ENCODE measurements around the gene KCTD14.
"Not testable (repeated sequence)": the region's sequence is repeated elsewhere in the genome, so short reads cannot be mapped to it uniquely, and the experiment has no call there.

Gene KCTD14

DNA sequence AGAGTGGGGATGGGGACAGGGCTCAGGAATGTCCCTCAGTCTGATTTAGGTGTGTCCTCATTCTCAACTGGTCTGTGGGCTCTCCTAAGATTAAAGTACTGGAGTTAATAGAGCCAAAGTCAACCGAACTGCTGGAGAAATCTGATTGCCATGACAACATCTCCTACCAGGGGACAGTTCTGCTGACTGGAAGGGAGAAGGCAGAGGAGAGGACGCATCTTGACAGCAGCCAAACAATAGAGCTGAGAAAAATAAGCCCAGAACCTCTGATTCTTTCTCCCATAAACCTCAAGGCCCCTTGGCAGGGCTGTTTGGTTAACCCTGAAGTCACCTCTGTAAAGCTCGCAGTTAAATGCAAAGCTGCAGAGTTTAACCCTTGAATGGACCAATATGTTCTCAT is 2.8 kb downstream of the KCTD14 start:
- no peak for DNase-seq

DNA sequence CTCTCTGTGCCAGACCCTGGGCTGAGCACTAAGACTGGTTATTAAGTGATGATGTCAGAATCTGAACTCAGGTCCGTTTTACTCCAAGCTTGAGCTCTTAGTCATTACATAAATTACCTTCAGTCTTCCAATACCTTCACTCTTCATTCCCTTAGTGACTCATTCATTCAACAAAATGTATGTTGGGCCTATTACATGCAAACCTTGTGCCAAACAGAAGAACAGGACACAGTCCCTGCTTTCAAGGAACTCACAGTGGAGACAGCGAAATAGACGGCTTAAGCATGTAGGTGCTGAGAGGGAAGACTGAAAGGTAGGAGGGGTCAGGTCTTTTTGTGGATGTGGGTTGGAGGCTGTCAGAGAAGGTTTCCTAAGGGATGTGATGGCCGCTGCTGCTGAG is 3.3 kb downstream of the KCTD14 start:
- DNase-seq = no peak

DNA sequence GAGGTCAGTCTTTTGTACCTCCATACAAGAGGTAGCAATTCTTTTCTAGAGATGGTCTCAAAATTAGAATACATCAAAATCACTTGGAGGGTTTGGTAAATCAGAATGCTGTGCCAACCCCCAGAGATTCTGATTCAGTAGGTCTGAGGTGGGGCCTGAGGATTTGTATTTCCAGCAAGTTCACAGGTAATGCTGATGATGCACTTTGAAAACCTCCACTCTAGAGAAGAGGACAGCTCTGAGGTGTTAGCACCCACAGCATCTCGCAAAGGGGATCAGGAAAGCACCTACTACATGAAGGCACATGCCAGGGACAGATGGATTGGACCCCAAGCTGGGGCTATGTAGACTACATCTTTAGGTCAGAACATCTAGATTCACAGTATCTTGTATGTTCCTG is 7.2 kb downstream of the KCTD14 start:
- DNase-seq = no peak

DNA sequence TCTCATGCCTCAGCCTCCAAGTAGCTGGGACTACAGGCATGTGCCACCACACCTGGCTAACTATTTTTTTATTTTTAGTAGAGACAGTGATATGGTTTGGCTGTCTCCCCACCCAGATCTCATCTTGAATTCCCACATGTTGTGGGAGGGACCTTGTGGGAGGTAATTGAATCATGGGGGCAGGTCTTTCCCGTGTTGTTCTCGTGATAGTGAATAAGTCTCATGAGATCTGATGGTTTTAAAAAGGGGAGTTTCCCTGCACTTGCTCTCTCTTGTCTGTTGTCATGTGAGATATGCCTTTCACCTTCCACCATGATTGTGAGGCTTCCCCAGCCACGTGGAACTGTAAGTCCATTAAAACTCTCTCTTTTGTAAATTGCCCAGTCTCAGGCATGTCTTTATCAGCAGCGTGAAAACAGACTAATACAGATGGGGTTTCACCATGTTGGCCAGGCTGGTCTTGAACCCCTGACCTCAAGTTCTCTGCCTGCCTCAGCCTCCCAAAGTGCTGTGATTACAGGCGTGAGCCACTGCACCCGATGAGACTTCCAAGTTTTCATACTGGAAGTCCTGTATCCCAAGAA is 8.0 kb downstream of the KCTD14 start:
- not testable (repeated sequence) for DNase-seq

DNA sequence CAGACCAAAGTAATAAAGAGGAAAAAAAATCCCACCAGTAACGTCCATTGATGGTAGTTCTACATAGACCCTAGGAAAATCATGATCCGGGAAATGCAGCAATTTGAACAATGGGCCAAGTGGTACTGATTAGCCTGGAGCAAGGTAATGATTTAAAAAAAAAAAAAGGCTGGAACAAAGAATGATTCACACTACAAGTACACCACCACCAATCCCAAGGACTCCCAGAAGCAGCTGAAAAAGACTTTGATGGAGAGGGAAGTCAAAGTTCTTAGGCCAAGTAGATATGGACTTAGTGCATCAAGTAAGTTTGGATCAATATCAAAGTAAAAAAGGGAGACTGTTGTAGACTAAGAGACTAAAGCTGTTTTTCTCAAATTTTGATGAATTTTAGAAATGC is 11.8 kb downstream of the KCTD14 start:
- DNase-seq = no peak

DNA sequence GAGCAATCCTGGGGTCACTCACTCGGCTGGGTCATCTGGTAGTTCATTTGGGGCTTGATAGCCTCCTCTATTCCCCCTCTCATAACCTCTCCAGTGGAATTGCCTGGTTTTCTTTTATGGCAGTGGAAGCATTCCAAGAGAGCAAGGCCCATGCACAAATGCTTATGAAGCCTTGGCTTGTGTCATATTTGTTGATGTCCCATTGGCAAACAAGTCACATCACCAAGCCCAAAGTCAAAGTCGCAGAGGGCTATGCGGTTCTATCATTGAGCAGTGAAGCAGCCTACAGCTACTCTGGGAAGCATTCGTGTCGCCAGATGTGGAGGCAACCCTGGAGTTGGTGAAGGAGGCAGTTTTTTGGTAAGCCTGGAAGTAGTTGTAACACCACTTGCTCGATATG is 12.3 kb downstream of the KCTD14 start:
- DNase-seq = no peak

DNA sequence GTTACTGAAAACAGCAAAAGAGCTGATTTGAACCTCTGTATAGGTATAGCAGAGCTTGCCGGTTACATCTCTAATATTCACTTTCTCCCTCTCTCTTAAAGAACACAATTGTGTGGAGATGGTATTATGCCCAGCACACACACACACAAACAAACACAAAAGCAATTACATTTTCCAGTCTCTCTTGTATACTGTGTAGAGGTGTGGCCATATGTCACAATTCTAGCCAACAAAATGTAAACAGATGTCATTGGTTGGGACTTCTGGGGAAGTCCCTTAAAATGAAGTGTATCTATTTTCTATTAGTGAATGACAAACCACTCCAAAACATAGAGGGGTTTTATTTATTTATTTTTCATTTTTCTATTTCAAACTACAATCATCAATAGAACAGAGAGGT is 12.8 kb downstream of the KCTD14 start:
- no peak for DNase-seq

DNA sequence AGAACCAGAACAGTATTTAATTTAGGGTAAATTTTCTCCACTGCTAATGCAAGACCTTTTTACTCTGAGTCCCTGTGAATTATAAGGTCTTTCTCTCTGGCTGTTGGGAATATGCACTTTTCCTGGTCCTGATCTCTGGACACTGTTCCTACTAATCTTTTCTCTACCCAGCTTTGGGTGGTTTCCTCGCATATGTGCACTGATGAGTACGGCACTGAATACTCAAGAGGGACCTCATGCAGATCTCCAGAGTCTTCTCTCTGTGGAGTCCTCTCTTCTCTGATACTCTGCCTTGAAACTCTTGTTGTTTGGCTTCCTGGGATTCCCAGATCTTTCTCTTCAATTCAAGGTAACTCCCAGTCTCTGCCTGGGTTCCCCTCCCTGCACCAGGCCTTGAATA is 14.0 kb downstream of the KCTD14 start:
- no peak for DNase-seq

DNA sequence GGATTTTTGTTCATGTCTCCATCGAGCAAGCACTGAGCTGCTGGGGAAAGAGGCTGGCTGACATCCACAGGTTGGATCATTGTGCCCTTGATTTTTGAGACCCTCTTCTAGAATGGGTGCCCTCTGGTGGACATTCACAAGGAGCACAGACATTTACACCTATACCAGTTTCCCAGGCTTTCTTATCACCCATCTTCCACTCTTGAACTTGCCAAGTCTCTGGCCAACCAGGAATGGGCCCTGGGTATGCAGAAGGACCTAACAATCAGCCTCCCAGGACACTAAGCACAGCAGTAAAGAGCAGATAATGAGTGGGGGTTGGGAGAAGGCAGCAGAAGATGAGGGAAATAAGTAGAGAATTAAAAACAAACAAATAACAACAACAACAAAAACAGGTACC is 22.9 kb downstream of the KCTD14 start:
- DNase-seq = peak; percentile 27 to 50

DNA sequence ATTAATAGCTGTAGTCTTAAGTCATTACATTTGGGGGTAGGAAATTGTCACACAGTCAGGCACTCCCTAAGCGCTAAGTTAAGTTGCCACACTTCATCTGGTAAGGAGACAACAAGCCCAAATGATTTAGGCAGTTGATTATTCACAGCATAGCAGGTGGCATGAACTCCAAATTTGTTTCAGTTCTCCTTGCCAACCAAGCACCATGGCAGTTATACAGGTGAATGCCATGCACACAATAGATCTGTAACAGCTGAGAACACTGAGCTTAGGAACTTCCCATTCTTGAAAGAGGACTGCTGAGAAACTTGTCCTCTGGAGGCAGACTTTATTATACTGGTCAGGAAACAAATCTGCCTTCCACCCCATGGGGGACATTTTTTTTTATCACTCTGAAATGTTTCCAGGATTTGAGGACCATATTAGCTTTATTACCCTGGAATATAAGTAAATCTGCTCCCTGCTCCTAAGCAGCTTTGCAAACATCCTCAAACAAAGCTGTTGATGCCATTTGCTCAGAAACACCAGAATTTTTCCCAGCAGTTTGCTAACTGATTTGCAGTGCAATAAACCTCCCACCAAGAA is 23.5 kb downstream of the KCTD14 start:
- no peak for DNase-seq

DNA sequence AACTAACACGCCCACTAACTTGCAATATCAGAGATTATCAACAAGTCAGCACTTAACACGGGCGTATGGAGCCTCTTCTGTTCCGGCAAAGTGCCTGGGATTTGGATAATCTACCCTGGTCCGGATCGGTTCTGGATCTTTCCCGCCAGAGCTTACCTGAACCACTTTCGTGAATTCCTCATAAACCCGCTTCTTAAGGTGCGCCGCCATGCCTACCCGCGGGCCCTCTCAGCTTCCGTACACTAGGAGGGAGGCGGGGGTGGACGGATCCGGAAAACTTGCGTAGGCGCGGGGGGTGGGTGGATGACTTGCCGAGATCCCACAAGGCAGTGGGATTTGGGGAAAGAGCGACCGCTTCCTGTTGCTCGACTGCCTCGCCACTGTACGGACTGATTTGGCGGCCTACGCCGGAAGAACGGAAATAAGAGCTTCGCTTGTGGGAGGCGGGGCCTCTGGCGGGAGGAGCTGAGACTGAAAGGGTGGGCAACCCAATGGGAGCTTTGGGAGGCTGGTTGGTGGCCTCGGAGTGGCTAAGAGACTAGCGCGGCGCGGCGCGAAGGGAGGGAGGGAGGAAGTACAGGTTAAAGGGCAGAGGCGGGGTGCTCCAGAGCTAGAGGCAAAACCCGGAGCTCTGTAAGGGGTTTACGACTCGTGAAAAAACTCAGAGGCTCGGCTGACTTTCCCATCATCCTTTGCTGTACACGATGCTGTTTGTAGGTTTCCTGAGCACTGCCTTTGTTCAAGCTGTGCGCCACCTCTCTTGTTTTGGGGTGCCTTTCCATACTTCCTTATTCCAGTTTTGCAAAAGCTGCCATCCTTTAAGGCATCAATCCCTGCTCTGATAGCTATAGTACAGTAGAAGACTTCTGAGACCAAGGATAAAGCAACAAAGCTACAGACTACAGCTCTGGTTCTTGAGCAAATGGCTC is 28.4 kb downstream of the KCTD14 start, which contains the start of gene INTS4:
Gene INTS4 (minus strand): TSS at position 235 of the 929 bp plus-strand sequence. CDS start 25 bp downstream, at position 210.
- peak; percentile 97 to 98 for DNase-seq

DNA sequence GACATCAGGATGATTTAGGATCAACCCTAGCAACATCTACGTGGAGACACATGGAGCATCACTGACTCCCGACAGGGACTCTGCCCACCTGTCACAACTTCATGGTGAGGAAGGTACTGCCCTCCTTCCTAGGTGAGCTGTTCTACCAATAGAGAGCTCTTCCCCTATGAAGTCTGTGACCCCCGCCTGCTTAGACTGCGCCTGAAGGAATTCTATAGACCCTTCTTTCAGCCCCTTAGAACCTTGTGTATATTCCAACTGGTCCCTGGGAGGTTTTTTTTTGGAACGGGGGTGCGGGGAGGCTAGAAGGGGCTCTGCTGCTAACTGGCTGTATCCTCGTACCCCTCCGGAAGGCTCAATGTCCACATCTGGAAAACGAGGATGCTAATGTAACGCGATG is 29.2 kb downstream of the KCTD14 start:
- no peak for DNase-seq

DNA sequence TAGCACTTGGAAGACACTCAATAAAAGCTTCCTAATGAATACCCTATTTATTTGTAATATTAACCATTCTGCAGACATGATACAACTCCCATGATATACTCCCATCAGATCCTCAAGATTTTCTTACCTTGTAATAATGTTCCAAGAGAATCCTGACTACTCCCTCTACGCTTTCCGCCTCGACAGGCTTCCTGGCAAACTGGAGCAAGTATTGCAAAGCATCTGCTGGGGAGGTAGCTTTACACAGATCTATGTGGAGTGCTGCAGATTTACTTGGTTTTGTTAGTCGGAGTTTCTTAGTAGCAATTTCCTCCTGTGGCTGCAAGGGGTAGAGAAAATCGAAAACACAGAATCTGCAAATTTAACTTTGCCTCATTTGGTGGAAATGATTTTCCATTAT is 32.1 kb downstream of the KCTD14 start:
- no peak for DNase-seq

DNA sequence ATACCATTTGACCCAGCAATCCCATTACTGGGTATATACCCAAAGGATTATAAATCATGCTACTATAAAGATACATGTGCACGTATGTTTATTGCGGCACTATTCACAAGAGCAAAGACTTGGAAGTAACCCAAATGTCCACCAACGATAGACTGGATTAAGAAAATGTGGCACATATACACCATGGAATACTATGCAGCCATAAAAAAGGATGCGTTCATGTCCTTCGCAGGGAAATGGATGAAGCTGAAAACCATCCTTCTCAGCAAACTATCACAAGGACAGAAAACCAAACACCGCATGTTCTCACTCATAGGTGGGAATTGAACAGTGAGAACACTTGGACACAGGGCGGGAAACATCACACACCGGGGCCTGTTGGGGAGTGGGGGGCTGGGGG is 36.6 kb downstream of the KCTD14 start:
- not testable (repeated sequence) for DNase-seq

DNA sequence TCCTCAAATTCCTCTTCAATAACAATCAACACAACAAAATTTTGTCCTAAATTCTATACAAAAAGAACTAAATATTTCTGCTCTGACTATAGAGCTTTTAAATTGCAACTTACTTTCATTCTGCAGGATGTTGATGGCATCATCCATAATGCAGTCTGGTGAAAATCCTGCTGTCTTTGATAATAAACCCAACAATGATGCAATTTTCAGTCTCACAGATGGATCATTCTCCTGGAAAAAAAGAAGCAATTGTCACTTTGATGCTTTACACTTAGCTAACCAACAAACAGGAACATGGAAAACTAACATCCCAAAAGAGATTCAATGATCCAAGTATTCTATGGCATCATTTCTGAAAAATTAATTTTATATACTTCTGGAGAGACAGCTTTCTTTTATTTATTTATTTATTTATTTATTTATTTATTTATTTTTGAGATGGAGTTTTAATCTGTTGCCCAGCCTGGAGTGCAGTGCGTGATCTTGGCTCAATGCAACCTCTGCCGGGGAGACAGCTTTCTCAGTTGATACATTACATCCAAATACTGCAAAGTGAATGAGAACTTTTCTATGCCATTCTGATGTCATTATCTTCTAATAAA is 41.6 kb downstream of the KCTD14 start:
- DNase-seq = no peak

DNA sequence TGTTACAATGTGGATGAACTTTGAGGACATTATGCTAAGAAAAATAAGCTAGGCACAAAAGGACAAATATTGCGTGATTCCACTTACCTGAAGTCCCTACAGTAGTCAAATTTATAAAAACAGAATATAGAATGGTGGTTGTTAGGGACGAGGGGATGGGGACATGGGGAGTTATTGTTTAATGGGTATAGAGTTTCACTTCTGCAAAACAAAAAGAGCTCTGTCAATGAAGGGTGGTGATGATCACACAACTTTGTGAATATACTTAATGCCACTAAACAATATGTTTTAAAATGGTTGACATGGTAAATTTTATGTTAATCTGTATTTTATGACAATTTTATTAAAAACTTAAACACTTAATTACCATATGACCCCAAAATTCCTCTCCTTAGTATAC is 54.7 kb downstream of the KCTD14 start:
- DNase-seq = no peak

DNA sequence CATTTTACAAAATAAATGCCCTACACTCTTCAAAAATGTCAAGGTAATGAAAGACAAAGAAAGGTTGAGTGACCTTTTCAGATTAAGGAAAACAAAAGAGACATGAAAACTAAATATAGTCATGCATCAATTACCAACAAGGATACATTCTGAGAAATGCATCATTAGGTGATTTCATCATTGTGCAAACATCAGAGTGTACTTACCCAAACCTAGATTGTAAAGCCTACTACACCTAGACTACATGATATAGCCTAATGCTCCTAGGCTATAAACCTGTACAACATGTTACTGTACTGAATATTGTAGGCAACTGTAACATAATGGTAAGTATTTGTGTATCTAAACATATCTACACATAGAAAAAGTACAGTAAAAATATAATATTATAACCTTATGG is 55.3 kb downstream of the KCTD14 start:
- no peak for DNase-seq

DNA sequence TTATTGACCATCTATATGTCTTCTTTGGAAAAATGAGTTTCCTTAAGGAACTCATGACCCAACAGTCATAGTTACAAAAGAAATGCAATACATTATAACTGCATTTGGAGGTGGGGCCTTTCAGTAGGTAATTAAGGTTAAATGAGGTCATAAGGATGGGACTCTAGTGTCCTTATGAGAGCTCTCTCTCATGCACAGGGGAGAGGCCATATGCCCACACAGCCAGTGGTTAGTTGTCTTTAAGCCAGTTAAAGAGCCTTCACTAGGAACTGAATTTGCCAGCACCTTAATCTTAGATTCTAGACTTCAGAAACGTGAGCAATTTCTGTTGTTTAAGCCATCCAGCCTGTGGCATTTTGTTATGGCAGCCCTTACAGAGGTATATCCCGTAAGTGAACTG is 56.0 kb downstream of the KCTD14 start:
- DNase-seq = no peak

DNA sequence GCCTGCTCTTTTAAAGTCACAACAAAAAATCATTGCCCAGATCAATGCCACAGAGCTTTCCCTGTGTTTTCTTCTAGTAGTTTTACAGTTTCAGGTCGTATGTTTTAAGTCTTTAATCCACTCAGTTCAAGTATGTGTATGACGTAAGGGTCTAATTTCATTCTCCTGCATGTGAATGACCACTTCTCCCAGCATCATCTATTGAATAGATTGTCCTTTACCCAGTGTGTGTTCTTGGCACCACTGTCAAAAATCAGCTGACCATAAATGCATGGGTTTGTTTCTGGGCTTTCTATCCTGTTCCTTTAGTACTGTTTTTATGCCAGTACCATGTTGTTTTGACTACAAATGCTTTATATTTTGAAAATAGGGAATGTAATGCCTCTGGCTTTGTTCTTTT is 56.7 kb downstream of the KCTD14 start:
- DNase-seq = no peak
